NCI-H82 treated with DMSO at 0.1 percent for 48 hours (cell line): Measurements from ENCODE around the gene LAYN.

ENCODE experiments used
- DNase-seq: peaks from one replicate; lab custom pipeline; 2025; ENCODE audit not compliant: unreplicated experiment; lab: John Stamatoyannopoulos, UW

LAYN gene

GRCh38 chr11:111531136-111531535 lies 9.4 kb upstream of the LAYN start:
- DNase-seq, result no peak

GRCh38 chr11:111531687-111532364 lies 8.7 kb upstream of the LAYN start:
- DNase-seq, result no peak

- DNase-seq, result no peak
Measured at GRCh38 chr11:111532365-111532709, 8.2 kb upstream of the LAYN start.

GRCh38 chr11:111535281-111535680 lies 5.2 kb upstream of the LAYN start:
- DNase-seq, result no peak

GRCh38 chr11:111537336-111537860 lies 3.1 kb upstream of the LAYN start:
- no peak for DNase-seq

- DNase-seq, result no peak
Measured at GRCh38 chr11:111538407-111539114, 2.0 kb upstream of the LAYN start.

- DNase-seq, result no peak
Measured at GRCh38 chr11:111539426-111540113, 950 bp upstream of the LAYN start.

GRCh38 chr11:111540937-111541253 lies 375 bp downstream of the LAYN start:
- DNase-seq, result no peak

- no peak for DNase-seq
Measured at GRCh38 chr11:111541254-111542061, 938 bp downstream of the LAYN start.

GRCh38 chr11:111542606-111543275 lies 2.2 kb downstream of the LAYN start:
- DNase-seq, result no peak

GRCh38 chr11:111548525-111548924 lies 8.0 kb downstream of the LAYN start:
- DNase-seq, result no peak

- DNase-seq, result no peak
Measured at GRCh38 chr11:111549196-111549868, 8.8 kb downstream of the LAYN start.

GRCh38 chr11:111549869-111550203 lies 9.3 kb downstream of the LAYN start:
- no peak for DNase-seq

GRCh38 chr11:111550258-111550657 lies 9.7 kb downstream of the LAYN start:
- no peak for DNase-seq

- no peak for DNase-seq
Measured at GRCh38 chr11:111554532-111554931, 14.0 kb downstream of the LAYN start.

- no peak for DNase-seq
Measured at GRCh38 chr11:111555255-111555654, 14.7 kb downstream of the LAYN start.

GRCh38 chr11:111557425-111558111 lies 17.0 kb downstream of the LAYN start:
- no peak for DNase-seq

GRCh38 chr11:111559800-111560464 lies 19.4 kb downstream of the LAYN start:
- DNase-seq, result no peak

- DNase-seq, result no peak
Measured at GRCh38 chr11:111560800-111561199, 20.3 kb downstream of the LAYN start.
